Prostate gland (tissue), 2 donors: ENCODE measurements around the gene MRGPRD. TPM values are rescaled to one million over a fixed set of nuclear protein-coding genes. Genes with fewer than 3 reads are reported as not detected.

Source experiments
- DNase-seq: peaks from one replicate; pipeline ENCODE4 v3.0.0-alpha.2; 2019; ENCODE audit warnings: low spot score
- H3K27ac ChIP-seq, 2 donors: fragments of 200-600 bp; sonication (generic); 2 replicates each; pipeline ENCODE4 v1.5.1; 2017 to 2019
- H3K27me3 ChIP-seq: fragments of 200-600 bp; sonication (generic); replicated peaks from 2 replicates; pipeline ENCODE4 v1.5.1; 2019; ENCODE audit not compliant: insufficient read depth
- H3K36me3 ChIP-seq, 2 donors: fragments of 200-600 bp; sonication (generic); 1 replicate in 1 of 2; 2 replicates in 1 of 2; pipeline versions ENCODE4 v1.5.1 to v1.8.1; 2017 to 2019
- H3K4me1 ChIP-seq: fragments of 200-600 bp; sonication (generic); replicated peaks from 2 replicates; pipeline ENCODE4 v1.5.1; 2019
- H3K4me3 ChIP-seq, 2 donors: fragments of 200-600 bp; sonication (generic); 2 replicates each; pipeline ENCODE4 v1.5.1; 2017 to 2019
- H3K9me3 ChIP-seq: fragments of 200-600 bp; sonication (generic); 2 replicates; pipeline ENCODE4 v1.5.1; 2017
- CTCF ChIP-seq, 4 experiments: fragments of 200-600 bp in 2 of 4; fragments of 450-650 bp in 2 of 4; sonication (generic) in 2 of 4; IDR thresholded peaks; 1 replicate in 3 of 4; 2 replicates in 1 of 4; pipeline ENCODE4 v1.5.1; 2016 to 2019; ENCODE audit warnings: antibody characterized with exemption in 4 of 4, mild to moderate bottlenecking in 2 of 4, moderate library complexity in 2 of 4
- POLR2A ChIP-seq: fragments of 450-650 bp; IDR thresholded peaks from one replicate; pipeline ENCODE4 v1.6.1; 2016; ENCODE audit warnings: antibody characterized with exemption, mild to moderate bottlenecking
- POLR2AphosphoS5 ChIP-seq: sonication (generic); formaldehyde crosslinking; IDR thresholded peaks from one replicate; pipeline ENCODE4 v1.6.1; 2017; ENCODE audit warnings: antibody characterized with exemption
- WGBS: methylation state at CpG from one replicate; pipeline ENCODE4 v1.1.5; 2018; 5-methylcytosine and 5-hydroxymethylcytosine counted together
- intact Hi-C: fragments of 100-400 bp; cut with DNase I; formaldehyde crosslinking; loops from one replicate; pipeline ENCODE4 v1.14.2; 2022
- total RNA-seq, 2 donors: library from RNA; depleted of rRNA; stranded (reverse); fragments of >200 nt; gene quantifications; one replicate each; pipeline ENCODE4 v1.1.0, GENCODE V29; 2016

MRGPRD gene
- total RNA-seq, 2 donors from 2014 or later = not detected

- H3K27me3 ChIP-seq = no peaks in the 10 kb centered on the region
- TF ChIP-seq POLR2A (no peak), CTCF (IDR thresholded peaks at IDR 0.05) (no peak), POLR2AphosphoS5 (no peak)
- no peak overlapping the region for H3K4me3 ChIP-seq
- 77% methylated on average over 29 of the region's 29 CpGs for WGBS
- H3K4me1 ChIP-seq = no peaks in the 10 kb centered on the region
- no peaks in the 10 kb centered on the region for H3K36me3 ChIP-seq
- H3K27ac ChIP-seq = no peak overlapping the region
- no peaks in the 10 kb centered on the region for H3K9me3 ChIP-seq
- DNase-seq = no peak
- intact Hi-C loops = no loop called here
Observed at GRCh38 chr11:68968306-68969250, 12.2 kb downstream of the MRGPRD start.

- no peaks in the 10 kb centered on the region for H3K36me3 ChIP-seq
Observed at GRCh38 chr11:68966894-68967780, 13.6 kb downstream of the MRGPRD start.

GRCh38 chr11:68965901-68966853 is 14.6 kb downstream of the MRGPRD start:
- no peaks in the 10 kb centered on the region for H3K36me3 ChIP-seq
- DNase-seq = no peak
- TF ChIP-seq POLR2AphosphoS5 (no peak), CTCF (IDR thresholded peaks at IDR 0.05) (no peak), POLR2A (no peak)
- H3K27me3 ChIP-seq = no peaks in the 10 kb centered on the region
- no peak overlapping the region for H3K27ac ChIP-seq
- WGBS = 69% methylated on average over 15 of the region's 15 CpGs
- intact Hi-C loops = no loop called here
- no peak overlapping the region for H3K4me3 ChIP-seq
- no peaks in the 10 kb centered on the region for H3K4me1 ChIP-seq
- H3K9me3 ChIP-seq = no peaks in the 10 kb centered on the region

More at GRCh38 chr11:68966894-68967780, 13.6 kb downstream of the MRGPRD start:
- H3K4me1 ChIP-seq = no peaks in the 10 kb centered on the region
- 87% methylated on average over 9 of the region's 9 CpGs for WGBS
- TF ChIP-seq CTCF (IDR thresholded peaks at IDR 0.05) (no peak), POLR2AphosphoS5 (no peak), POLR2A (no peak)
- DNase-seq = no peak
- no peaks in the 10 kb centered on the region for H3K9me3 ChIP-seq
- H3K27me3 ChIP-seq = no peaks in the 10 kb centered on the region
- intact Hi-C loops = no loop called here
- no peak overlapping the region for H3K4me3 ChIP-seq
- H3K27ac ChIP-seq = no peak overlapping the region

GRCh38 chr11:68963779-68964178 is 17.0 kb downstream of the MRGPRD start:
- Histone ChIP-seq H3K27ac (no peak overlapping the region), H3K27me3 (no peaks in the 10 kb centered on the region), H3K4me3 (no peak overlapping the region), H3K4me1 (no peaks in the 10 kb centered on the region), H3K36me3 (no peaks in the 10 kb centered on the region), H3K9me3 (no peaks in the 10 kb centered on the region)
- intact Hi-C loops = no loop called here
- no peak for DNase-seq
- WGBS = 80% methylated on average over 3 of the region's 3 CpGs
- TF ChIP-seq POLR2A (no peak), CTCF (IDR thresholded peaks at IDR 0.05) (no peak), POLR2AphosphoS5 (no peak)
